Measurements from ENCODE around the gene TSPAN31.

- TF ChIP-seq CTCF (IDR thresholded peaks at IDR 0.05; ENCODE audit: insufficient read depth, low read depth, low read length) (no peak), EZH2 (IDR thresholded peaks at IDR 0.05; ENCODE audit: insufficient read depth, low read length) (no peak)
Observed at GRCh38 chr12:57739387-57739786, 5.5 kb upstream of the TSPAN31 start.

Data from astrocyte (in vitro differentiated cells and primary cell).